ENCODE data around the gene CNPY4.
A peak's percentile ranks its signal among the peaks of the same experiment; 100 is the strongest.

The CNPY4 gene

GRCh38 chr7:100098913-100099312 lies 20.5 kb upstream of the CNPY4 start:
- no peak for DNase-seq (ENCODE audit: low read depth in 2 of 2)
- no peak for TF ChIP-seq CTCF (IDR thresholded peaks at IDR 0.05; ENCODE audit: low read depth, low read length)
- no peak overlapping the region for H3K4me3 ChIP-seq (replicated peaks in 1 of 2; ENCODE audit: low read depth in 2 of 2, low read length in 2 of 2)

DNA sequence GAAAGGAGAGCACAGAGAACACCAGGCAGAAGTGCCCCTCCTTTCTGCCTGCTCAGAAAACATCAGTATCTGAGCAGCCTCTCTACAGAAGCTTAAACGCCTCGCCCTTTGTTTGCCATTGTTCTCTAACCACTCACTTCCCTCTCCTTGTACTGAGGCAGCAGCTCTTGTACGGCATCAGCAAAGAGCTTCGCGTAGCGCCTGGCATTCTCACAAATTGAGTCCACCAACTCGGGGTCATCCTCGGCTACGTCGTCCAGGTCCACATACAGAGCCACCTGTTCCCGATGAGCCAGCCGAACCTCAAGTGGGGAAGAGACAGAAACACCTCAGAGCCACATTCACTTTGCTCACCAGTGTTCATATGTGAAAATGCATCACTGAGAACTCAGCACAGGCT lies 20.0 kb upstream of the CNPY4 start:
- peak overlapping the region; percentile 71 to 90 for H3K4me3 ChIP-seq (replicated peaks in 1 of 2; ENCODE audit: low read depth in 2 of 2, low read length in 2 of 2)

DNA sequence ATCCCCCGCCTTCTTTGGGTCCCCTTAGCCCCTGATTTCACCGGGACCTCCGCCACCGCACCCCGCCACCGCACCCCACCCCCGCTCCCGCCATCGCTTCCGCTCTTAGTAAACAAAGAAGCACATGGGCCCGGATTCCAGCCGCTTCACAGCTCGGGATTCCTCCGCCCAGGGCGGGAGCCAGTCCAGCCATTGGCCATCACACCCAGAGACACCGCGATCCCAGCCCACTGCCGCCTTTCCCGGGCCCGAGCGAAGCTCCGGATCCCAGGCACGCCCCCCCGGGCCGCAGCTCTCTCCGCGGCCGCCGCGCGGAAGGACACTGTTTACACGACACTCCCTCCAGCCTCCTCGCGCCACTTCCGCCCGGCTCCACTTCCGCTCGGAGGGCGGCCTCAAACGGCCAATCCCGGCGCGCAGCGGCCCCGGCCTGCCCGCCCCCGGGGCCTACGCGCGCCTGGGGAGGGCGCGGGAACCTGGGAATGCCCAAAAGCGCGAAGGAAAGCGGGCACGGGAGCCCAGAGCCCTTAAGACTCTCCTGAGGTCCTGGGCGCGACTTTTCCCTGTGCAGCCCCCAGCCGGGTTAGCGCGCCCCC lies 18.9 kb upstream of the CNPY4 start:
- peak overlapping the region; percentile 71 to 90 for H3K4me3 ChIP-seq (replicated peaks in 1 of 2; ENCODE audit: low read depth in 2 of 2, low read length in 2 of 2)
- peak; percentile 97 to 100 for DNase-seq (ENCODE audit: low read depth in 2 of 2)
- no peak for TF ChIP-seq CTCF (IDR thresholded peaks at IDR 0.05; ENCODE audit: low read depth, low read length)

More for the DNA sequence above, 20.0 kb upstream of the CNPY4 start:
- DNase-seq (ENCODE audit: low read depth in 2 of 2), result no peak
- TF ChIP-seq CTCF (IDR thresholded peaks at IDR 0.05; ENCODE audit: low read depth, low read length), result no peak

DNA sequence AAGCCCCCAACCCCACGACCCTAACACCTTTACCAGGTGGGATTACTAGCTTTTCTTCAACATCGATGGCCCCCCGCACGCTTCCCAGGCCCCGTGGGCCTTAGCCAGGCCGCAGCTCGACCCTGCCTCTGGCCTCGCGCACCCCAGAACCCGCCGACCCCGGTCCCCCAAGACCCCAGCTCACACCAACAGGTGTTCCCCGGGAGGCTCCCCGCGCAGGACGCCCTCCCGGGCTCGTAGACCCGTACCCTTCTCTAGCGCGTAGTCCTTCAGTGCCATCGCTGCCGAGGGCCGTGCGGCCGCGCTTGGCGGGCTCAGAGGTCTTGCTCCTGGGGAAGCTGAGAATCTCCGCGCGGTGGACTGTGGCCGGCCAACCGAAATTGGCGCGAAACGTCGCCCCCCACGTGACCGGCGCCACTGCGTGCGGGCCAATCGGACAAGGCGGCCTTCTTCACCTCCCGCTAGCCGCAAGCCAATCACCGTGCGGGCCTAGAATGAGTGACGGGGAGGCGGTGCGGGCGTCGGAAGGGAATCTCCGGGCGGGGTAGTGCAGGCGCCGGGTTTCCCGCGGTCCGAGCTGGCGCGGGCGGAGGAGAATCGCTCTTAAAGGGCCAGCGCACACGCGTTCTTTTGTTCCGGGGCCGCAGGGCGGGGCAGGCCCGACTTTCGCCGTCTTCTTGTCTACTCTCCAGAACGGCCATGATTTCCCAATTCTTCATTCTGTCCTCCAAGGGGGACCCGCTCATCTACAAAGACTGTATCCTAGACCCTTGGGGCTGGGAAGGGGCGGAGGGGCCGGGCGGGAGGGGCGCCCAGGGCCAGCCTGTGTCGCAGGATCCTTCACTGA lies 18.2 kb upstream of the CNPY4 start, which contains the start of the genes AP4M1 and MCM7:
Gene AP4M1, plus strand, starts transcription at position 628 of the 847 bp plus-strand sequence. Its CDS starts 72 bp downstream, at position 700.
Gene MCM7, minus strand, starts transcription at position 382 of the 847 bp plus-strand sequence. Its CDS starts 103 bp downstream, at position 279.
- no peak for TF ChIP-seq CTCF (IDR thresholded peaks at IDR 0.05; ENCODE audit: low read depth, low read length)
- H3K4me3 ChIP-seq (replicated peaks in 1 of 2; ENCODE audit: low read depth in 2 of 2, low read length in 2 of 2), result peak within 1 kb of the TSS; percentile 71 to 90
- peak; percentile 99 for DNase-seq (ENCODE audit: low read depth in 2 of 2)

- no peak for TF ChIP-seq CTCF (IDR thresholded peaks at IDR 0.05; ENCODE audit: low read depth, low read length)
- DNase-seq (ENCODE audit: low read depth in 2 of 2), result peak; percentile 77 to 85
- H3K4me3 ChIP-seq (replicated peaks in 1 of 2; ENCODE audit: low read depth in 2 of 2, low read length in 2 of 2), result no peak overlapping the region
Observed at GRCh38 chr7:100102950-100103840, 16.2 kb upstream of the CNPY4 start.

DNA sequence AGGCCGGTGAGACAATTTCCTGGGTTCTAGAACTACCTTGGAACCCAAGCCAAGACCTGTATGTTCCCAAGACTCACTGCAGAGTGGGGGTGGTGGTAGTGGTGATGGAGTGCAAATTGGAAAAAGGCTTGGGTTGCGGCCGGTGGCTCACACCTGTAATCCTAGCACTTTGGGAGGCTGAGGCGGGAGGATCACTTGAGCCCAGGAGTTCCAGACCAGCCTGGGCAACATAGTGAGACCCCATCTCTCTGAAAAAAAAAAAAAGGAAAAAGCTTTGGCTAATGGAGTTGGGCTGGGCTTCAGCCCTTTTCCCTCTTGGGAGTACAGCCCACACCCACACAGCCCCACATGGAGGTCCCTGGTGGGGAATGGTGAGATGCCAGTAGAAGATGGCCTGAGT lies 13.9 kb upstream of the CNPY4 start:
- DNase-seq (ENCODE audit: low read depth in 2 of 2), result no peak

More for the DNA sequence above, 13.9 kb upstream of the CNPY4 start:
- no peak overlapping the region for H3K4me3 ChIP-seq (replicated peaks in 1 of 2; ENCODE audit: low read depth in 2 of 2, low read length in 2 of 2)
- TF ChIP-seq CTCF (IDR thresholded peaks at IDR 0.05; ENCODE audit: low read depth, low read length), result no peak
